Naive B cell (primary cell): ENCODE data around the gene IL17B. TPM values are rescaled to one million over a fixed set of nuclear protein-coding genes. Genes with fewer than 3 reads are reported as not detected.

ENCODE experiments used
- ATAC-seq, 2 donors: fragments of 150-1000 bp; cut with Tn5 transposase; 2 replicates each; pipeline ENCODE4 v1.10.0; 2021; ENCODE audit warnings: low read depth in 2 of 2, mild to moderate bottlenecking in 2 of 2, moderate library complexity in 2 of 2
- DNase-seq: peaks from one replicate; pipeline ENCODE4 v3.0.0; 2022
- H3K27ac Mint-ChIP-seq, 6 donors: one replicate each; pipeline ENCODE4 v1.8.0; 2020 to 2022; ENCODE audit warnings: mild to moderate bottlenecking in 6 of 6, mixed read lengths in 6 of 6, moderate library complexity in 5 of 6, inconsistent platforms in 2 of 6
- H3K27me3 Mint-ChIP-seq, 3 donors: one replicate each; pipeline ENCODE4 v1.8.0; 2021 to 2022; ENCODE audit warnings: mixed read lengths in 3 of 3, mild to moderate bottlenecking in 1 of 3
- H3K36me3 Mint-ChIP-seq, 2 donors: one replicate each; pipeline ENCODE4 v1.8.0; 2020 to 2022; ENCODE audit warnings: mixed read lengths in 2 of 2, inconsistent platforms in 1 of 2, mild to moderate bottlenecking in 1 of 2
- H3K4me1 Mint-ChIP-seq, 3 donors: one replicate each; pipeline ENCODE4 v1.8.0; 2020 to 2022; ENCODE audit warnings: mixed read lengths in 3 of 3, inconsistent platforms in 1 of 3, mild to moderate bottlenecking in 1 of 3, moderate library complexity in 1 of 3
- H3K4me3 Mint-ChIP-seq, 8 donors: one replicate each; pipeline ENCODE4 v1.8.0; 2020 to 2022; ENCODE audit warnings: mild to moderate bottlenecking in 8 of 8, mixed read lengths in 8 of 8, moderate library complexity in 8 of 8, inconsistent platforms in 2 of 8
- H3K9me3 Mint-ChIP-seq, 7 donors: one replicate each; pipeline ENCODE4 v1.8.0; 2020 to 2022; ENCODE audit warnings: mixed read lengths in 7 of 7, mild to moderate bottlenecking in 5 of 7, inconsistent platforms in 2 of 7, moderate library complexity in 1 of 7
- polyA plus RNA-seq, 6 donors: library from polyadenylated mRNA; unstranded; fragments of 300-500 nt; fragmentation: Illumina TruSeq; gene quantifications; one replicate each; pipeline ENCODE4 v1.2.3, GENCODE V29; 2021; ENCODE audit warnings: low read depth in 6 of 6

IL17B gene
- polyA plus RNA-seq, 6 donors from 2014 or later, result not detected

DNA sequence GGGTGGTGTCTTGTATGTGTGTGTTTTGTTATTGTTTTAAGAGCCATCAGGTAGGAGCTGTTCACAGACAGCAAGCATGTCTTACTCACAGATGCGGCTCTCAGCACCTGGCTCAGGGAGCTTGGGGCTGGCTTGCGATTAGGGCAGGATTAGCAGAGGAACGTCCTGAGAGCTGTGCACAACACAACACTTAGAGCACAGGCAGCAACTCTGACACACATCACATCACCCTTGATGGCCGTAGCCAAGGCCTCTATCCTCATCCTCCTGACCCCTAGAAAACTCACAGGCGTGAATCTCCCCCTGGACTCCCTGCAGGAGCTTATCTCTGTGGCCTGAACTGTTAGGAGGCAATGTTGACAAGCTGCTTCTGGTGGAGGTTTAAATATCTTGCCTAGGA lies 7.1 kb upstream of the IL17B start:
- no peak for DNase-seq
- H3K4me3 Mint-ChIP-seq, result no peak overlapping the region
- no peaks in the 10 kb centered on the region for H3K9me3 Mint-ChIP-seq
- no peak for ATAC-seq
- no peaks in the 10 kb centered on the region for H3K36me3 Mint-ChIP-seq
- peaks cover 0 to 8% (median 6%) of the 10 kb centered on the region in 3 donors for H3K4me1 Mint-ChIP-seq
- H3K27me3 Mint-ChIP-seq, result peaks cover 0 to 14% (median 0%) of the 10 kb centered on the region in 3 donors
- peak overlapping the region in 1 of 6 donors; percentile 47 for H3K27ac Mint-ChIP-seq

DNA sequence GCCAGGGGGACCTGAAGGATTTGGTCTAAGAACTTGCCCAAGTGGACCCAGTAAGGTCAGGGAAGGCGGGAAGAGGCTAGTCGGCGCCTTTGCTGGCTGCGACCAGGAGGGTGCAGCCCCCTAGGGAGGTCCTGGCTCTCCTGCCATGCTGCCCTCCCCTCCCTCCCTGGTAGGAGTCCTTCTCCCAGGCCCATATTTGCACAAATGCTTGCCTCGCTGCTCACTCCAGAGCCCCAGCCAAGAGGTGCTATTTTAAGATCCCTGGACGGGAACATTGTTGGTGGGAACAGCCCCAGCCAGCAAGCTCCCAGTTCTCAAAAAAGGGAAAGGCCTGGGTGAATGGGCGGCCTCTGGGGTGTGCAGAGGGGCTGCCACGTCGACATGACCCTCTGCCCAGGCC lies 4.3 kb upstream of the IL17B start:
- Mint-ChIP-seq H3K4me3 (no peak overlapping the region), H3K27me3 (peaks cover 0 to 21% (median 0%) of the 10 kb centered on the region in 3 donors), H3K27ac (no peak overlapping the region), H3K36me3 (no peaks in the 10 kb centered on the region), H3K9me3 (no peaks in the 10 kb centered on the region), H3K4me1 (peaks cover 0 to 8% (median 6%) of the 10 kb centered on the region in 3 donors)
- no peak for DNase-seq
- ATAC-seq, result no peak

DNA sequence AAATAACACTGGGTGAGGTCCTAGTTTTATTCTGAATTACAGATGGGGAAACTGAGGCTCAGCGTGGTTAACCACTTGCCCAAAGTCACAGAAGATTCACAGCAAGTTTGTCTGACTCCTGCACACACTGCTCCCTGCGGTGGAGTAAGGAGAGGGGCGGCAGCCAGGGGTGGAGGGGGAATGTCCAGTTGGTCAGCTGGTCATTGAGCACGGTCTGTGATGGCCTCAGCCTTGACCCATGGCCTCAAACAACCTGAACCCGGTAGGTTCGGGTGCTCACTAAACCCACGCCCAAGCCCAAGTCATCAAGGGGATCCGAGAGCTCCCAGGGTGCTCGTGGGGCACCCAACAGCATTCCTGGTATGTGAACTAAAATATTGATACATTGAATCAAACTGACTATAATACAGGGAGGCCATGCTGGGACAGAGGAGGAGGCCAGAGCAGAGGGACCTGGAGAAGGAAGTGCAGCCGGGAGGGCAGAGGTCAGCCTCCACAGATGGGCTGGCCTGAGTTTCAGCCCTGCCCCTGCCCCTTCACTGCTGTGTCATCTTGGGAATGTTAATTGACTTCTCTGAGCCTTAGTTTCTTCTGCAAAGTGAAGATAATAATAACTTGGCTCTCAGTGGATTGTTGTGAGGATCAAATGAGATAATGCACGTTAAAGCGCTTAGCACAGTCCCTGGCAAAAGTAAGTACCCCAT lies 3.6 kb upstream of the IL17B start:
- no peak overlapping the region for H3K27ac Mint-ChIP-seq
- peaks cover 0 to 21% (median 0%) of the 10 kb centered on the region in 3 donors for H3K27me3 Mint-ChIP-seq
- DNase-seq, result no peak
- H3K9me3 Mint-ChIP-seq, result no peaks in the 10 kb centered on the region
- no peak for ATAC-seq
- H3K4me1 Mint-ChIP-seq, result peaks cover 0 to 8% (median 6%) of the 10 kb centered on the region in 3 donors
- H3K36me3 Mint-ChIP-seq, result no peaks in the 10 kb centered on the region
- no peak overlapping the region for H3K4me3 Mint-ChIP-seq

DNA sequence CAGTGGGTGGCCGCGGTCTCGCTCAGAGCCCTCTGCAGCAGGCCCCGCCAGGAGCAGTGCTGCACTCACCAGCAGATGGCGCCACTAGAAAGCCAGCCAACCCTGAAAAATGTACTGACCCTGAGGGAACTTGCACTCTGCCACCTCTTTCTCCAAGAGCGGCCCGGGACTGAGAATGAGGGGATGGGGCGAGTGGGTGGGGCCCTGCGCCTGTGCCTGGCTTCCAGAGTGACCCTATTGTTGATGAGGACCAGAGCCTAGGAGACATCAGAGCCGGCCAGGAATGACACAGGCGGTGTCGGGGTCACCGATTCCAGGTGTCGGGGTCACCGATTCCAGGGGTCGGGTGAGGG lies 2.9 kb upstream of the IL17B start:
- H3K36me3 Mint-ChIP-seq, result no peaks in the 10 kb centered on the region
- no peaks in the 10 kb centered on the region for H3K9me3 Mint-ChIP-seq
- peak; percentile 45 for DNase-seq
- H3K4me1 Mint-ChIP-seq, result peaks cover 0 to 8% (median 6%) of the 10 kb centered on the region in 3 donors
- peak overlapping the region in 1 of 8 donors; percentile 80 for H3K4me3 Mint-ChIP-seq
- peak overlapping the region in 2 of 6 donors; percentile 50 to 77 for H3K27ac Mint-ChIP-seq
- ATAC-seq, result peak; percentile 71 to 72
- peaks cover 0 to 19% (median 0%) of the 10 kb centered on the region in 3 donors for H3K27me3 Mint-ChIP-seq

DNA sequence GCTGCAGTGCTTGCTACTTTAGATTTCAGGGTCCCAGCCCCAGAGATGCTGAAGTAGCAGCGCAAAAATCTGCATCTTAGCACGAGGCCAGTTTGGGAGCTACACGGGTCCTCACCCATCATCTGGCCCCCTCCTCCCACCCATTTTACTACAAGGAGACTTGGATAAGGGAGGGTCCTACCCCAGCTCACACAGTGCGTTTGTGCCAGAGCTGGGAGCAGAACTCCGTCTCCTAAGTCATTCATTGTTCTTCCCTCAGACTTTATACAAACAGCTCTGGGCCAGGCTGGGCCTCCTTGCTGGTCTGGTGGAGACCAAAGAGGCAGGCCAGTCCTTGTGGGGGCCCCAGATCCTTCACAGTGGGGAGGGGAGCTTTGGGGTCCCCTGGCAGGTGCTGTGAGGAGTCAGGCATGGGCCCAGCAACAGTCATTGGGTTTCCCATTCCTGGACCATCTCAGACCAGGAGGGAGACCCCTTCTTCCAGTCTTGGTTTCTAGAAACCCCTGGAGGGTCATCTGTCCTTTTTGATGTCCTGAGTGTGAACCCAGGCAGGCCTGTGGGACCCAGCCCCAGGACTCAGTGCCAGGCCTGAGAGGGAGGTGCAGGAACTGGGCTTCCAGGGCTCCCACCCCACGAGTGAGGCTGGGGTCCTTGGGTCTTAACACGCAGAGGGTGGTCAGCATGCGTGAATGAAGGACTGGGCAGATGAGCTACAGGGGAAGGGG lies 2.3 kb upstream of the IL17B start:
- H3K4me3 Mint-ChIP-seq, result no peak overlapping the region
- ATAC-seq, result peak in 1 of 2 donors; percentile 10
- no peak overlapping the region for H3K27ac Mint-ChIP-seq
- H3K9me3 Mint-ChIP-seq, result no peaks in the 10 kb centered on the region
- peaks cover 0 to 16% (median 0%) of the 10 kb centered on the region in 3 donors for H3K27me3 Mint-ChIP-seq
- H3K36me3 Mint-ChIP-seq, result no peaks in the 10 kb centered on the region
- DNase-seq, result no peak
- peaks cover 0 to 8% (median 6%) of the 10 kb centered on the region in 3 donors for H3K4me1 Mint-ChIP-seq

DNA sequence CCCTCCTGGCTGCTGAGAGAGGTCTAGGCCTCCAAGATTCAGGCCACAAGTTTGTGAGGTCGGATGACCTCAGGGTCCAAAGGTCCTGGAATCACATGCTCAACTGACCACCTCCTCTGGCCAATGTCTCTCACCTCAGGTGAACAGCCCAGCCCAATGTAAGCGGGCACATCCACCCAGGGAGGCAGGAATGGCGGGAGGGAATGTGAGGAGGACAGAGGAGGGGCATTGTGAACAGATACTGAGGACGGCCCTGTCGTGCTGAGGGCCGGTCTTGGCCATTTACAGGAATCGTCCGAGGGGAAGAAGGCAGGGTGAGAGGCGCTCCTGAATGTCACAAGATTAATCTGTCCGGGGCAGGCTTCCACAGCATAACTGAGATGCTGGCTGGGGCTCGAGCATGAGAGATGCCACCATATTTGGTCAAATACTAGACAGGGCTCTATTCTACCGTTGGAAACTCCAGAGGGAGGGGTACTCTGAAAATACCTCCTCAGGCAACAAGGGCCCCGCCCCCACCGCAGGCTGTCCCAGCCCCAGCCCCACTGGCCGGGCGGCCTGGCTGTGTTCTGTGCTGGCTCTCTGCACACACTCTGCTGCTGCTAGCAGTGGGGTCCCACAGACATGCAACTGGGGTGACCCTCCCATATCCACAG lies 1.5 kb upstream of the IL17B start:
- H3K27me3 Mint-ChIP-seq, result peaks cover 0 to 16% (median 0%) of the 10 kb centered on the region in 3 donors

DNA sequence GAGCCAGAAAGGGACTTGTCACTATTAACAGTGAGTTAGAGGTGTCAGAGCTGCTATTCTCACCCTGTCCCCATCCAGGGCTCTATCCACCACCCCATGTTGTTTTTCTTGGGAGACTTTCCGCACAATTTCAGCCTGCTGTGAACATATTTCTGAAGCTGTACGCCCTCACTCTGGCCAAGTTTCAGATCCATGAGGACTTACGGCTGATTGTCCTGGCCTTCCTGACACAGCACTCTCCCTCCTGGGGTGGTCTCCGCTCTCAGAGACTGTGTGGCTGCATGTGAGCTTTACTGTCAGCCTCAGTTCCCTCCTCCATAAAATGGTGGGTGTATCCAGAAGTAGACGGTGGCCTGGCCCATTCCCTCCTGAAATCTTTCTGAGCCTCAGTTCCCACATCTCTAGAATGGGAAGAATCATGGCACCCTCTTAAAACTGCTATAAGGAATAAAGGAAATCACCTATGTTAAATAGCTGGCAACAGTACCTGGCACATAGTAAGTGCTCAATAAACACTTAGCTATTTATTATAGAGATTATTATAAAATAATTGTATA lies 804 bp upstream of the IL17B start:
- DNase-seq (no peak), ATAC-seq (no peak)
- Mint-ChIP-seq H3K4me3 (no peak overlapping the region), H3K9me3 (no peaks in the 10 kb centered on the region), H3K4me1 (peaks cover 0 to 8% (median 6%) of the 10 kb centered on the region in 3 donors), H3K36me3 (no peaks in the 10 kb centered on the region), H3K27me3 (peaks cover 0 to 16% (median 0%) of the 10 kb centered on the region in 3 donors), H3K27ac (no peak overlapping the region)

More for the DNA sequence above, 1.5 kb upstream of the IL17B start:
- Mint-ChIP-seq H3K36me3 (no peaks in the 10 kb centered on the region), H3K9me3 (no peaks in the 10 kb centered on the region), H3K27ac (no peak overlapping the region), H3K4me1 (peaks cover 0 to 8% (median 6%) of the 10 kb centered on the region in 3 donors), H3K4me3 (no peak overlapping the region)
- no peak for DNase-seq
- ATAC-seq, result no peak

DNA sequence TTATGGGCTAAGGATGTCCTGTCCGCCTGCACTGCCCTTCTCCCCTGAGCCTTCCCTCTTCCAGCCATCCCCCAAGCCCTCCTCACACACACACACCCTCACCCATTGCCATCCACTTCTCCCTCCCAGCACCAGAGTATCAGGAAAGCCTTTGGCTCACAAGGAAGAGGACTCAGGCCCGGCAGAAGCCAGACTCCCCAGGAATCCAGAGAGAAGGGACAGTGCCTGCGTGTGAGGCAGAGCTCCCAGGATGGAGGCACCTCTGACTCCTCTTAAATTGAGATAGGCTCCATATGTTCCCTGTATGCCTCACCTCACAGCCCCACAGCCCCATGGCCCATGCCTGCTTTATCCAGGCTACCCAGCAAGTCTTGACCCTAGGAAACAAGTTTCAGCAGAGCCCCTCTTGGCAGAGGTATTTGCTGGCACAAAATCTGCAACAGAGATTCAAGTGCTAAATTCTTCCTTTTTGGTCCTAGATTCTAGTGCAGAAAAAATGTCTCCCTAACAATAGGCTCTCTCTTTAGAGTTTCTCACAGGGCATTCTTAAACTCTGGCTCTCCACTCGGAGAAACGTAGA lies 761 bp downstream of the IL17B start:
- DNase-seq (no peak), ATAC-seq (no peak)
- Mint-ChIP-seq H3K27me3 (peaks cover 0 to 16% (median 0%) of the 10 kb centered on the region in 3 donors), H3K27ac (no peak overlapping the region), H3K9me3 (no peaks in the 10 kb centered on the region), H3K4me1 (peaks cover 0 to 8% (median 6%) of the 10 kb centered on the region in 3 donors), H3K36me3 (no peaks in the 10 kb centered on the region), H3K4me3 (no peak overlapping the region)

DNA sequence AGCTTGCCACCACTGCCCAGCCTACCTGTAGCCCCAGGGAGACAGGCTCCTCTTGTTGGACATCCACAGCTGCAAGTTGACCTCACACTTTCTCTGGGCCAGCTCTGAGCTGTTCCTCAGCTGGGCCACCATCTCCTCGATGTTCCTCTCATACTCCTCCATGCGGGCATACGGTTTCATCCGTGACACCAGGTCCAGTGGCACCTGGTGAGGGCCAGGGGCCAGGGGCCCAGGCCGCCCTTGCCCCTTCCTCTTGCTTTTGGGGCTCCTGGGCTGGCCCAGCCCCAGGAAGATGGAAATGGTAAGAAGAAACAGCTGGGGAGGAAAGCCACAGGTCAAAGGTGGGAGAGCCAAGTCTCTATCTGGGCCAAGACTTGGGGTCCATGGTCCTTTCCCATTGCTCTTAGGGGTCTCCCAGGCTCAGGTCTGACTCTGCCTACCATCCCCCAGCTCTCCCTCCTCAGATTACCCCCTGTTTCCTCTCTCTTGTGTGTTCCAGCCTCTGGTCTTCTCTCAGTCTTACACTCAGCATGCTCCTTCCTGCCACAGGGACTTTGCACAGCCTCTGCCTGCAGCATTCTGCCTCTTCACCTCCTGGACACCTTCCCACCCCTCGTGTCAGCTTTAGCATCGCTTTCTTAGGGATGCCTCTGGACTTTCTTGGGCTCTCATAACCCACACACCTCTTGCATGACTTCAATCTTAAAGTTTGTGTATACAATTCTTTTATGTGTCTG lies 2.2 kb downstream of the IL17B start:
- no peak overlapping the region for H3K27ac Mint-ChIP-seq
- no peak for DNase-seq
- H3K4me3 Mint-ChIP-seq, result no peak overlapping the region
- H3K9me3 Mint-ChIP-seq, result no peaks in the 10 kb centered on the region
- H3K4me1 Mint-ChIP-seq, result peaks cover 0 to 4% (median 2%) of the 10 kb centered on the region in 3 donors
- peaks cover 0 to 14% (median 0%) of the 10 kb centered on the region in 3 donors for H3K27me3 Mint-ChIP-seq
- ATAC-seq, result no peak
- no peaks in the 10 kb centered on the region for H3K36me3 Mint-ChIP-seq

DNA sequence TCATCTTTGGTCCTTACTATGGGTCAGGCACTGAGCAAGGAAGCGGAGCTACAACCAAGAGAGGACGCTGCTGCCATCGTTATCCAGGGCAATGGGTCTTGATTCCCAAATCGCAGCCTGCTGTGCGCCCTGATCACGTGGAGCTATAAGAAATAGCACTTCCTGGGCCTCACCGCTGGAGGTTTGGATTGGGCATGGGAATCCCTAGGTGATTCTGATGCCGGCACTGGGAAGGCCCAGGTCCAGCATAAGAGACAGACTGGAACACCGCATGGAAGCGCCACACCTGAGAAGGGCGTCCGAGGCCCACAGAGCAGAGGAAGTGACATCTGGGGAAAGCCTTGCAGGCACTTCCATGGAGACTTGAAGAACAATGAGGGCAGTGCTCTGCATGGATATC lies 3.0 kb downstream of the IL17B start:
- H3K9me3 Mint-ChIP-seq, result no peaks in the 10 kb centered on the region

DNA sequence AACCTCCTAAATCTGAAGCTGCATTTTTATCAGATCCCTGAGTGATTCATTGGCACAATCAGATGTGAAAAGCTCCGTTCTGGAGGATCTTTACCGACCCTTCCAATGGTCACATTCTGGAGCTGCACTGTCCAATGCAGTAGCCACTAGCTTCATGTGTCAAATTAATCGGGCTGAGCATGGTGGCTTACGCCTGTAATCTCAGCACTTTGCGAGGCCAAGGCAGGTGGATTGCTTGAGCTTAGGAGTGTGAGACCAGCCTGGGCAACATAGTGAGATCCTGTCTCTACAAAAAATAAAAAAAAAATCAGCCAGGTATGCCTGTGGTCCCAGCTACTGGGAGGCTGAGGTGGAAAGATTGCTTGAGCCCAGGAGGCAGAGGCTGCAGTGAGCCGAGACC lies 3.7 kb downstream of the IL17B start:
- peak overlapping the region in 2 of 6 donors; percentile 5 to 38 for H3K27ac Mint-ChIP-seq
- no peaks in the 10 kb centered on the region for H3K9me3 Mint-ChIP-seq
- H3K27me3 Mint-ChIP-seq, result peaks cover 0 to 6% (median 0%) of the 10 kb centered on the region in 3 donors
- ATAC-seq (no peak), DNase-seq (no peak)
- H3K36me3 Mint-ChIP-seq, result no peaks in the 10 kb centered on the region
- H3K4me3 Mint-ChIP-seq, result no peak overlapping the region
- peaks cover 0 to 6% (median 3%) of the 10 kb centered on the region in 3 donors for H3K4me1 Mint-ChIP-seq

More for the DNA sequence above, 3.0 kb downstream of the IL17B start:
- H3K4me1 Mint-ChIP-seq, result peaks cover 0 to 6% (median 3%) of the 10 kb centered on the region in 3 donors
- DNase-seq, result no peak
- H3K27ac Mint-ChIP-seq, result no peak overlapping the region
- no peak overlapping the region for H3K4me3 Mint-ChIP-seq
- no peak for ATAC-seq
- no peaks in the 10 kb centered on the region for H3K36me3 Mint-ChIP-seq
- H3K27me3 Mint-ChIP-seq, result peaks cover 0 to 6% (median 0%) of the 10 kb centered on the region in 3 donors

DNA sequence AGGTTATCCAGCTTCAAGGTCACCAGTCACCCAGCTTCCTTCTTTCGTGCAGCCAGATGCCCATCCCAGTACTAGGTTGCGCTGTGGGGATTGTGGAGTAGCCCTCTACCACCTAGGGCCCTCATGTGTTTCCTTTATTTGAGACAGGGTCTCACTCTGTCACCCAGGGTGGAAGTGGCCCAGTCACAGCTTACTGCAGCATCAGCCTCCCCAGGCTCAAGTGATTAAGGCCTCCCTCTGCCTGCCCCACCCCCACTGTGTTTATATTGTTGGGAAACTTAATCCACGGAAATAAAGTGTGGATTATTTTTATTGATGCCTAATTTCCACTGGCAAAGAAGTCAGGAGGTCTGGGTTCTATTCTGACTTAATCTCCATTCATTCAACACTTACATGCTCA lies 4.3 kb downstream of the IL17B start:
- H3K27ac Mint-ChIP-seq, result peak overlapping the region in 1 of 6 donors; percentile 91
- no peaks in the 10 kb centered on the region for H3K36me3 Mint-ChIP-seq
- ATAC-seq, result no peak
- H3K4me1 Mint-ChIP-seq, result peaks cover 0 to 6% (median 3%) of the 10 kb centered on the region in 3 donors
- H3K27me3 Mint-ChIP-seq, result peaks cover 0 to 6% (median 0%) of the 10 kb centered on the region in 3 donors
- no peak for DNase-seq
- no peaks in the 10 kb centered on the region for H3K9me3 Mint-ChIP-seq
- H3K4me3 Mint-ChIP-seq, result no peak overlapping the region
